Neuron (in vitro differentiated cells): ENCODE measurements around the gene RNF212.

Source experiments
- H2AFZ ChIP-seq: one replicate; pipeline ENCODE4 v1.6.1; 2013; ENCODE audit warnings: low read depth, mild to moderate bottlenecking, inconsistent platforms, low read length, moderate library complexity
- H3K27me3 ChIP-seq: one replicate; pipeline ENCODE4 v1.6.1; 2013; ENCODE audit warnings: low read length; ENCODE audit not compliant: insufficient read depth
- H3K36me3 ChIP-seq: one replicate; pipeline ENCODE4 v1.6.1; 2013; ENCODE audit warnings: low read length; ENCODE audit not compliant: insufficient read depth
- H3K4me1 ChIP-seq: one replicate; pipeline ENCODE4 v1.6.1; 2013; ENCODE audit warnings: low read length; ENCODE audit not compliant: insufficient read depth
- H3K4me3 ChIP-seq: 2 replicates; pipeline ENCODE4 v1.5.1; 2013; ENCODE audit warnings: mild to moderate bottlenecking, low read length, moderate library complexity
- H3K9me3 ChIP-seq: one replicate; pipeline ENCODE4 v1.6.1; 2013; ENCODE audit warnings: low read length

The RNF212 gene

GRCh38 chr4:1045193-1045594 lies 68.2 kb downstream of the RNF212 start:
- H3K9me3 ChIP-seq = no peaks in the 10 kb centered on the region
- H3K36me3 ChIP-seq = no peaks in the 10 kb centered on the region
- no peak overlapping the region for H3K4me3 ChIP-seq
- peaks cover 24% of the 10 kb centered on the region for H3K4me1 ChIP-seq
- no peaks in the 10 kb centered on the region for H3K27me3 ChIP-seq
- no peak overlapping the region for H2AFZ ChIP-seq

DNA sequence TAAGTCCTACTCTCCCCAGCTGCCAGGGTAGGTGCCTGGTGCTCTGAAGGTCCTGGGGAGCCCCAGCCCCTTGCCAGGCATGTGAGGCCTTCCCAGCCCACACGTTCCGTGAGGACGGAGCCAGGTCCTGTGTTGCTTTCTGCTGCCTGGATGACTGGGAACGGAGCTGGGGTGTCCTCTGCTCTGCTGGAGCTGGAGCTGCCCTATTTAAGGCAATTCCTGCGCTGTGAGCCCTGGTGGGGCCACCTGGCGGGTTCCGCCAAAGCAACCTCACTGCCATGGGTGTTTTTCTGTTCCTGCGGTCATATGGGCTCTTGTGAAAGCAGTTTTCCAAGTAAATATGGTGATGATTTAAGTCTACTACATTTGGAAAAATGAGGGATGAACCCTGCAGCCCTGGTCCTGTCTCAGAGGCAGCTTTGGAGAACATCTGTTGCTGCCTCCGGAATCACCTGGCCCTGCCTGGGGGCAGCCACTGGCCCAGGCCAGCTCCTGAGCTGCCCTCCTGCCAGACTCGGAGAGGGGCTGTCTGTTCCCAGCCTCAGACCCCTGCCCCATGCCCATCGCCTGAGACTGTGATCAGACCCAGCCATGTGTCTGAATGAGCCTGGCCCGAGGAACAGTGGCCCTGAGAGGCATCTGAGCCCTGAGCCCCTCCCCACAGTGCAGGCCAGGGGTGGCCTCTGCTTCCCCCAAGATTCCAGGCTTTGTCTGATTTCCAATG lies 68.7 kb downstream of the RNF212 start:
- Histone ChIP-seq H3K4me3 (no peak overlapping the region), H3K27me3 (no peaks in the 10 kb centered on the region), H3K4me1 (peaks cover 24% of the 10 kb centered on the region), H3K36me3 (no peaks in the 10 kb centered on the region), H2AFZ (no peak overlapping the region), H3K9me3 (no peaks in the 10 kb centered on the region)

- Histone ChIP-seq H3K36me3 (no peaks in the 10 kb centered on the region), H3K27me3 (no peaks in the 10 kb centered on the region), H2AFZ (no peak overlapping the region), H3K4me1 (peaks cover 28% of the 10 kb centered on the region), H3K9me3 (no peaks in the 10 kb centered on the region), H3K4me3 (no peak overlapping the region)
Observed at GRCh38 chr4:1043651-1044468, 69.5 kb downstream of the RNF212 start.

DNA sequence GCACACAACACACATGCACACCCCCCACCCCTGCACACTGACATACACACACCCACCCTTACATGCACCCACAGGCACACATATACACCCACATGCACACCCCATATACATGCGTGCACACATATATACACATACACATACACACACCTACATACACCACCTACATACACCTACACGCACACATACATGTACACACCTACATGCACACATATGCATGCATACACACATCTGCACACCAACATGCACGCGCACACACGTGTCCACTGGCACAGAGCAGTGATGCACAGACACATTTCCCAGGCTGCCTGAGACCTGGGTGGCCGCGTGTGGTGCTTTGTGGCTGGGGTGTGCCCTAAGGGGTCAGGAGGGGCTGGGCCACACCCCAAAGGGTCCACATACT lies 70.2 kb downstream of the RNF212 start:
- Histone ChIP-seq H3K36me3 (no peaks in the 10 kb centered on the region), H3K4me1 (peaks cover 33% of the 10 kb centered on the region), H3K27me3 (no peaks in the 10 kb centered on the region), H2AFZ (no peak overlapping the region), H3K9me3 (no peaks in the 10 kb centered on the region), H3K4me3 (no peak overlapping the region)

DNA sequence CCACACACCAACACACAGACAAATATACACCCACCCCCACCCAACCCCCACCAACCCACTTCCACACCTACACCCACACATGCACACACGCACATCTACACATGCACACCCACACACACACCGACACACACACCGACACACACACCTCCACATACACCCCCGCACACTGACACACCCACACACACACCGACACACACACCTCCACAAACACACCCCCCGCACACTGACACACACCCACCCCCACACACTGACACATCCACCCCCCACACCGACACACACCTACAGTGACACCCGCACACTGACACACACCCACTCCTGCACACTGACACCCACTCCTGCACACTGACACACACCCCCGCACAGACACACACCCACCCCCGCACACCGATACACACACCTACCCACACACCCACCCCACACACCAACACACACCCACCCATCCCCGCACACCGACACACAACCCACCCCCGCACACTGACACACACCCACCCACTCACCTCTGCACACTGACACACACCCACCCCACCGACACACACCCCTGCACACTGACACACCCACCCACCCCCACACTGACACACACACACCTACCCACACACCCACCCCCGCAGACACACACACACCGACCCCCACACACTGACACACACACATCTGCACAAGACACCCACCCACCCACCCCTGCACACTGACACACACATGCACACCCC lies 70.9 kb downstream of the RNF212 start:
- Histone ChIP-seq H3K4me3 (no peak overlapping the region), H3K36me3 (no peaks in the 10 kb centered on the region), H3K27me3 (no peaks in the 10 kb centered on the region), H3K4me1 (peaks cover 40% of the 10 kb centered on the region), H2AFZ (no peak overlapping the region), H3K9me3 (no peaks in the 10 kb centered on the region)

- Histone ChIP-seq H3K36me3 (no peaks in the 10 kb centered on the region), H3K27me3 (no peaks in the 10 kb centered on the region), H3K4me1 (peaks cover 45% of the 10 kb centered on the region), H2AFZ (peak overlapping the region; percentile 66), H3K4me3 (no peak overlapping the region), H3K9me3 (no peaks in the 10 kb centered on the region)
Observed at GRCh38 chr4:1041936-1042330, 71.4 kb downstream of the RNF212 start.

DNA sequence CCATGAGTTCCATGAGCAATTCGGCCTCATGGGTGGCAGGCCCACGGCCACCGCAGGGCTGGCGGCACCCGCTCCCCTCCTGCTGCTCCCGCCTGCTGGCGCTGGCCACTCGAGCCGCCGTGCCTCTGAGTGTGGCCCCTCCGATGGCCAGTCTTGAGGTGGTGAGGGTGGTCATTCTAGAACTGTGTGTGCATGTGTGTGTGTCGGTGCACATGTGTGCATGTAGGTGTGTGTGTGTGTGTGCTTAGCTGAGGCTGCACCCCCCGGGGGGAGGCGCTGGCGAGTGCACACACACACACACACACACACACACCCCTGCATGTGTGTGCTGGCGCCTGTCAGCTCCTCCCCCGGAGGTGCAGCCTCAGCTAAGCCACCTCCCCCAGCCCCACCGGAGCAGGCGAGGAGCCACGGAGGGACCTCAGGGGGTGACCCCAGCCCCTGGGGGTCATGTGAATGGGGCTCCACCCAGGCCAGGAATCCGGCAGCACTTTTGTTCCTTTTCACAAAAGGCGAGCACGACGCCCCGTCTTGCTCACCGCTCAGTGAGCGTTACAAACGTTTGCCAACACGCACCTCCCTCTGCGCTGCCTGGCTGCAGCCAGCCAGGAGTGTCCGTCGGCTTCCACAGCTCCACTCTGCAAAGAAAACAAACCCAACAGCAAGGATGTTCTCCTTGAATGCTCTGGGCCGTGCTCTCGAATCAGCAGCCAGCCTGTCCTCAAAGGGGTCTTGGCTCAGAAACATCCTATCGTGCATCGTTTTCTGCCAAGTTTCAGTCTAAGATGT lies 72.0 kb downstream of the RNF212 start:
- Histone ChIP-seq H3K27me3 (no peaks in the 10 kb centered on the region), H2AFZ (peak overlapping the region; percentile 66), H3K9me3 (no peaks in the 10 kb centered on the region), H3K36me3 (no peaks in the 10 kb centered on the region), H3K4me1 (peaks cover 51% of the 10 kb centered on the region), H3K4me3 (peak overlapping the region; percentile 14)

GRCh38 chr4:1040344-1041146 lies 72.8 kb downstream of the RNF212 start:
- no peaks in the 10 kb centered on the region for H3K36me3 ChIP-seq
- H3K27me3 ChIP-seq = no peaks in the 10 kb centered on the region
- H2AFZ ChIP-seq = peak overlapping the region; percentile 66
- H3K4me3 ChIP-seq = no peak overlapping the region
- H3K4me1 ChIP-seq = peaks cover 54% of the 10 kb centered on the region
- no peaks in the 10 kb centered on the region for H3K9me3 ChIP-seq

- Histone ChIP-seq H3K27me3 (no peaks in the 10 kb centered on the region), H3K9me3 (no peaks in the 10 kb centered on the region), H3K36me3 (no peaks in the 10 kb centered on the region), H3K4me1 (peaks cover 54% of the 10 kb centered on the region), H2AFZ (no peak overlapping the region), H3K4me3 (no peak overlapping the region)
Observed at GRCh38 chr4:1039493-1040343, 73.6 kb downstream of the RNF212 start.

GRCh38 chr4:1038948-1039492 lies 74.3 kb downstream of the RNF212 start:
- H3K4me3 ChIP-seq = no peak overlapping the region
- no peaks in the 10 kb centered on the region for H3K9me3 ChIP-seq
- H3K27me3 ChIP-seq = no peaks in the 10 kb centered on the region
- no peak overlapping the region for H2AFZ ChIP-seq
- H3K36me3 ChIP-seq = no peaks in the 10 kb centered on the region
- H3K4me1 ChIP-seq = peaks cover 54% of the 10 kb centered on the region

DNA sequence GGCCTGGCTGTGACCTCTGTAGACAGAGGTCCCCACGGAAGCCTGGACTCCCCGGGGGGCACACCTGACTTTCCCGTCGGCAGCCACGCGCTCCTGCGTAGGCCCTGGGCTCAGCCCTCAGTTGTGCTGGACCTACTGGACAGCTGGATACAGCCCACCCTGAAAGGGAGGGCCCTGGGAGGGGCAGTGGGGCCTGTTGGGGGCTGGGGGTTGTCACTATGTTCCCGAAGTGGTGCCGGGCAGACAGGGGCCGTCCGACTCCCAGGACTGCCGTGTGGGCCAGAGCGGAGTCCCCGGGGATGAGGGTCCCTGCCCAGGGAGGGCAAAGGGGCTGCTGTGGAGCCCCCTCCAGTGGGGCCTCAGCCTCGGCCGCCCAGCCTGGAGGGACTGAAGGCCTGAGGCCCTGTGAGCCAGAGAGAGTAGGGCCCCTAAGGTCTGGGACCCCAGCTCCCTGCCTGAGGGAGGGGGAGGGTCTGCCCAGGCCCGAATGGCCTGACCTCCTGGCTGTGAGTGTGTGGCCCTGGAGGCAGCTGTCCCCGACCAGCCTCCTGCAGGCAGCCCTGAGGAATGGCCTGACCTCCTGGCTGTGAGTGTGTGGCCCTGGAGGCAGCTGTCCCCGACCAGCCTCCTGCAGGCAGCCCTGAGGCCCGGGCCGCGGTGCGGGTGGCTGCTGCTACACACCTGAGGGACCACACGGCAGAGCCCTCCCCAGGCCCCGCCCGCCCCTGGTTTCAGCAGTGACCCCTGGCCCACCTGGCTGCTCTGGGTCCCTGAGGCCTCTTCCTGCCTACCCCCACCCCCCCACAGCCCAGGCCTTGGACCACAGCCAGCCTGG lies 76.2 kb downstream of the RNF212 start:
- H2AFZ ChIP-seq = no peak overlapping the region
- no peaks in the 10 kb centered on the region for H3K9me3 ChIP-seq
- H3K36me3 ChIP-seq = no peaks in the 10 kb centered on the region
- H3K4me1 ChIP-seq = peaks cover 46% of the 10 kb centered on the region
- peaks cover 2% of the 10 kb centered on the region for H3K27me3 ChIP-seq
- H3K4me3 ChIP-seq = no peak overlapping the region
